PC-9 (cell line): ENCODE measurements around the gene TCP11.

Source experiments
- CTCF ChIP-seq: fragments of 200-600 bp; sonication (generic); conservative IDR thresholded peaks from 2 replicates; pipeline ENCODE4 v1.6.1; 2017; ENCODE audit warnings: mixed run types, antibody characterized with exemption, mild to moderate bottlenecking, moderate library complexity
- EZH2 ChIP-seq: fragments of 200-600 bp; sonication (generic); IDR thresholded peaks from 2 replicates; pipeline ENCODE4 v1.8.0; 2017; ENCODE audit warnings: antibody characterized with exemption, low read depth

- TF ChIP-seq CTCF (no peak), EZH2 (no peak)
Measured at GRCh38 chr6:35185971-35186370, 44.8 kb upstream of the TCP11 start.
